ENCODE results near the gene OAF. TPM values are rescaled to one million over a fixed set of nuclear protein-coding genes. Genes with fewer than 3 reads are reported as not detected.

The OAF gene
- total and polyA plus RNA-seq, 9 of the 15 experiments (the other 6 are each of a cell fraction or from before 2014, with no cell fraction given), result 1.1 to 21.6 (median 7.5) TPM

GRCh38 chr11:120182372-120182771 is 28.5 kb upstream of the OAF start:
- Histone ChIP-seq H3K27ac (ENCODE audit: extremely low read depth, low read depth, low read length) (no peak overlapping the region), H3K4me3 (no peak overlapping the region), H3K9me1 (ENCODE audit: control insufficient read depth, insufficient read depth, low read length) (no peaks in the 10 kb centered on the region), H3K4me2 (ENCODE audit: insufficient read depth, low read length) (no peak overlapping the region), H3K9ac (ENCODE audit: insufficient read depth in 1 of 2, low read depth in 2 of 2, low read length in 2 of 2) (no peak overlapping the region), H3K36me3 (ENCODE audit: control insufficient read depth, insufficient read depth, low read length) (no peaks in the 10 kb centered on the region), H3K9me3 (replicated peaks; ENCODE audit: control insufficient read depth, insufficient read depth, low read depth, low read length) (no peaks in the 10 kb centered on the region), H3K27me3 (ENCODE audit: control insufficient read depth in 2 of 2, insufficient read depth in 2 of 2, low read length in 2 of 2) (peaks cover 17 to 81% of the 10 kb centered on the region in 2 experiments), H3K4me1 (replicated peaks in 1 of 2; ENCODE audit: control insufficient read depth in 2 of 2, insufficient read depth in 2 of 2, low read length in 2 of 2) (no peaks in the 10 kb centered on the region; a peak in 1 of 5 replicates), H4K20me1 (replicated peaks; ENCODE audit: control insufficient read depth, insufficient read depth, low read length) (peaks cover 14% of the 10 kb centered on the region; the same call in 1 of the 2 replicates), H2AFZ (ENCODE audit: low read depth, low read length) (no peak overlapping the region), H3K79me2 (ENCODE audit: control insufficient read depth, insufficient read depth, low read length) (no peaks in the 10 kb centered on the region)
- DNase-seq (ENCODE audit: extremely low read depth in 1 of 4, low spot score in 3 of 4), result no peak
- no TSS peak for BruUV-seq (replicated peaks)
- 6% methylated on average over 7 of the region's 7 CpGs for WGBS (ENCODE audit: insufficient coverage, low coverage, missing lambda C conversion rate)
- FAIRE-seq, result no peak
- ChIA-PET POLR2A (no interaction called here), CTCF (ENCODE audit: low intra/inter-chr PET ratio) (no interaction called here)
- in situ Hi-C loops (cut with MboI) (no loop called here), intact Hi-C loops (cut with micrococcal nuclease) (no loop called here)
- ATAC-seq, result no peak
- TF ChIP-seq HDAC2 (IDR thresholded peaks at IDR 0.05), result no peak
- no peak for TF ChIP-seq CHD2 (IDR thresholded peaks at IDR 0.05; ENCODE audit: low read depth, low read length)
- TF ChIP-seq SRSF3 (IDR thresholded peaks at IDR 0.05; ENCODE audit: insufficient read depth, low read length), result no peak
- TF ChIP-seq CCNT2 (IDR thresholded peaks at IDR 0.05; ENCODE audit: borderline replicate concordance, extremely low read depth, insufficient read length, low read depth, low read length), result no peak
- TF ChIP-seq ILF3 (IDR thresholded peaks at IDR 0.05; ENCODE audit: borderline replicate concordance), result no peak
- TF ChIP-seq NR3C1 (CRISPR knock-in tag; IDR thresholded peaks at IDR 0.05), result no peak
- no peak for TF ChIP-seq DNMT1 (IDR thresholded peaks at IDR 0.05)

Measured in K562 (cell line).